Measurements from ENCODE around the gene CHRDL2. TPM values are rescaled to one million over a fixed set of nuclear protein-coding genes. Genes with fewer than 3 reads are reported as not detected.

CHRDL2 gene
- total and polyA plus RNA-seq, 3 experiments from 2014 or later, result not detected

GRCh38 chr11:74730571-74731260 is 510 bp downstream of the CHRDL2 start:
- H3K4me3 Mint-ChIP-seq, result peak overlapping the region in 5 of 7 donors; percentile 28 to 71 (median 43)
- Histone ChIP-seq H3K27me3 (ENCODE audit: insufficient read depth, low read length, poor library complexity, severe bottlenecking) (peaks cover 20% of the 10 kb centered on the region), H3K27ac (ENCODE audit: low read depth, low read length) (no peak overlapping the region), H3K4me3 (ENCODE audit: low read length) (no peak overlapping the region), H3K36me3 (ENCODE audit: insufficient read depth, low read length) (no peaks in the 10 kb centered on the region), H3K4me1 (ENCODE audit: insufficient read depth, low read length) (peaks cover 3% of the 10 kb centered on the region), H3K9me3 (ENCODE audit: low read length) (no peaks in the 10 kb centered on the region)
- H3K27ac Mint-ChIP-seq, result no peak overlapping the region
- CTCF ChIA-PET, result no interaction called here
- peaks cover 5 to 26% (median 8%) of the 10 kb centered on the region in 3 donors for H3K4me1 Mint-ChIP-seq
- POLR2A ChIA-PET, result no interaction called here
- H3K36me3 Mint-ChIP-seq, result no peaks in the 10 kb centered on the region
- no peaks in the 10 kb centered on the region for H3K9me3 Mint-ChIP-seq
- peaks cover 33 to 63% of the 10 kb centered on the region in 2 donors for H3K27me3 Mint-ChIP-seq
- no peak for DNase-seq

DNA sequence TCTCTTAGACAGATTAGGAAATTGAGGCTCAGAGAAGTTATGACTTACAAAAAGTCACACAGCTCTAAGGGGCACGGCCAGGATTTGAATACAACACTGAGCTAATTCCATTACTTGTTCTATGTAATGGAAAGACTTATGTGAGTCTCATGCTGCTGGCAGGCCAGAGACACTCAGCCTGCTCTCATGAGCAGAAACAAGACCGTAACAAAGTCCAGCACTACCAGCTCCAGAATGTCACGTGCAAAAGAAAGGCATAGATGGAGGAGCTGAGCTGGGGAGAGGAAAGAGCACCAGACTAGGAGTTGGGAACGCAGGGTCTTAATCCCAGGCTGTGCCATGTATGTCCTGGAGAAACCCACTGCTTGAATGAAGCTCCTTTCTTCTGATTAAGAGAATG is 1.8 kb downstream of the CHRDL2 start:
- ChIA-PET POLR2A (no interaction called here), CTCF (interaction anchor here (1.2 kb wide), 2 partner anchors 15 to 17 kb away, joined by 3 read pairs; no protein-coding TSS in a partner anchor)
- Histone ChIP-seq H3K4me1 (ENCODE audit: insufficient read depth, low read length) (peaks cover 3% of the 10 kb centered on the region), H3K27ac (ENCODE audit: low read depth, low read length) (no peak overlapping the region), H3K27me3 (ENCODE audit: insufficient read depth, low read length, poor library complexity, severe bottlenecking) (peaks cover 20% of the 10 kb centered on the region), H3K36me3 (ENCODE audit: insufficient read depth, low read length) (no peaks in the 10 kb centered on the region), H3K9me3 (ENCODE audit: low read length) (no peaks in the 10 kb centered on the region), H3K4me3 (ENCODE audit: low read length) (no peak overlapping the region)
- Mint-ChIP-seq H3K36me3 (no peaks in the 10 kb centered on the region), H3K9me3 (no peaks in the 10 kb centered on the region), H3K4me3 (peak overlapping the region in 2 of 7 donors; percentile 24 to 33), H3K4me1 (peaks cover 5 to 26% (median 8%) of the 10 kb centered on the region in 3 donors), H3K27me3 (peaks cover 29 to 51% of the 10 kb centered on the region in 2 donors), H3K27ac (no peak overlapping the region)
- DNase-seq, result no peak

GRCh38 chr11:74726547-74727182 is 4.6 kb downstream of the CHRDL2 start:
- CTCF ChIA-PET, result interaction anchor here (0.6 to 2.7 kb wide), 17 partner anchors 9 to 340 kb away, joined by 3 to 15 read pairs (median 4); no protein-coding TSS in a partner anchor
- POLR2A ChIA-PET, result no interaction called here

DNA sequence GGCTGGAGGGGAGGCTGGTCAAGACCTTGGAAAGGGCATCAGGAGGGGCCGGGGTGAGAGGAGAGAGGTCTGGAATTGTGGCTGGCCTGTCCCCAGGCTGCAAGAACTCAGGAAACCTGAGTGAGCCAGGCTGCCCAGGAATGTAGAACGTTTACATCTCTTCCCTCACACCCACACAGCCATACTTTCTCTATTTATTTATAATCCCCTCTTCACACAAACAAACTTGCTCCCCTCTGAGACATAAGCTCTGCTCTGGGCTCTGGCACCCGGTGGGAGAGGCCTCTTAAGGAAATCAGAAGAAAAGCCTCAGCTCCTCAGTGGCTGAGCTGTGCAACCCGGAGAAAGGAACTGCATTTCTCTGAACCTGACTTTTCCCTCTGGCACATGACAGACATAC is 5.5 kb downstream of the CHRDL2 start:
- ChIA-PET POLR2A (no interaction called here), CTCF (interaction anchor here (0.8 to 2.7 kb wide), 7 partner anchors 9 to 45 kb away, joined by 3 to 15 read pairs (median 4); no protein-coding TSS in a partner anchor)
- Mint-ChIP-seq H3K27ac (no peak overlapping the region), H3K36me3 (no peaks in the 10 kb centered on the region), H3K4me3 (no peak overlapping the region), H3K4me1 (peaks cover 0 to 14% (median 2%) of the 10 kb centered on the region in 3 donors), H3K27me3 (peaks cover 16 to 27% of the 10 kb centered on the region in 2 donors), H3K9me3 (no peaks in the 10 kb centered on the region)
- no peaks in the 10 kb centered on the region for H3K9me3 ChIP-seq (ENCODE audit: low read length)
- no peak for DNase-seq
- peaks cover 6% of the 10 kb centered on the region for H3K27me3 ChIP-seq (ENCODE audit: insufficient read depth, low read length, poor library complexity, severe bottlenecking)
- peaks cover 3% of the 10 kb centered on the region for H3K4me1 ChIP-seq (ENCODE audit: insufficient read depth, low read length)
- H3K27ac ChIP-seq (ENCODE audit: low read depth, low read length), result no peak overlapping the region
- H3K4me3 ChIP-seq (ENCODE audit: low read length), result no peak overlapping the region
- H3K36me3 ChIP-seq (ENCODE audit: insufficient read depth, low read length), result no peaks in the 10 kb centered on the region

More at GRCh38 chr11:74726547-74727182, 4.6 kb downstream of the CHRDL2 start:
- no peak overlapping the region for H3K4me3 Mint-ChIP-seq
- peaks cover 18 to 31% of the 10 kb centered on the region in 2 donors for H3K27me3 Mint-ChIP-seq
- peak overlapping the region in 1 of 8 donors; percentile 23 for H3K27ac Mint-ChIP-seq
- peak; percentile 26 to 68 (median 32) for DNase-seq
- no peak overlapping the region for H3K4me3 ChIP-seq (ENCODE audit: low read length)
- H3K27me3 ChIP-seq (ENCODE audit: insufficient read depth, low read length, poor library complexity, severe bottlenecking), result peaks cover 9% of the 10 kb centered on the region
- H3K9me3 ChIP-seq (ENCODE audit: low read length), result no peaks in the 10 kb centered on the region
- H3K36me3 ChIP-seq (ENCODE audit: insufficient read depth, low read length), result no peaks in the 10 kb centered on the region
- no peaks in the 10 kb centered on the region for H3K9me3 Mint-ChIP-seq
- H3K27ac ChIP-seq (ENCODE audit: low read depth, low read length), result no peak overlapping the region
- H3K4me1 Mint-ChIP-seq, result peaks cover 0 to 20% (median 3%) of the 10 kb centered on the region in 3 donors
- H3K4me1 ChIP-seq (ENCODE audit: insufficient read depth, low read length), result peaks cover 3% of the 10 kb centered on the region
- no peaks in the 10 kb centered on the region for H3K36me3 Mint-ChIP-seq

- Mint-ChIP-seq H3K4me1 (peaks cover 0 to 8% (median 2%) of the 10 kb centered on the region in 3 donors), H3K27ac (peak overlapping the region in 1 of 8 donors; percentile 32), H3K9me3 (no peaks in the 10 kb centered on the region), H3K27me3 (peaks cover 6 to 8% of the 10 kb centered on the region in 2 donors), H3K36me3 (no peaks in the 10 kb centered on the region), H3K4me3 (no peak overlapping the region)
- Histone ChIP-seq H3K4me3 (ENCODE audit: low read length) (no peak overlapping the region), H3K9me3 (ENCODE audit: low read length) (no peaks in the 10 kb centered on the region), H3K27me3 (ENCODE audit: insufficient read depth, low read length, poor library complexity, severe bottlenecking) (no peaks in the 10 kb centered on the region), H3K27ac (ENCODE audit: low read depth, low read length) (no peak overlapping the region), H3K36me3 (ENCODE audit: insufficient read depth, low read length) (no peaks in the 10 kb centered on the region), H3K4me1 (ENCODE audit: insufficient read depth, low read length) (peaks cover 3% of the 10 kb centered on the region)
- CTCF ChIA-PET, result no interaction called here
- DNase-seq, result no peak
- POLR2A ChIA-PET, result no interaction called here
Measured at GRCh38 chr11:74723511-74723910, 7.7 kb downstream of the CHRDL2 start.

DNA sequence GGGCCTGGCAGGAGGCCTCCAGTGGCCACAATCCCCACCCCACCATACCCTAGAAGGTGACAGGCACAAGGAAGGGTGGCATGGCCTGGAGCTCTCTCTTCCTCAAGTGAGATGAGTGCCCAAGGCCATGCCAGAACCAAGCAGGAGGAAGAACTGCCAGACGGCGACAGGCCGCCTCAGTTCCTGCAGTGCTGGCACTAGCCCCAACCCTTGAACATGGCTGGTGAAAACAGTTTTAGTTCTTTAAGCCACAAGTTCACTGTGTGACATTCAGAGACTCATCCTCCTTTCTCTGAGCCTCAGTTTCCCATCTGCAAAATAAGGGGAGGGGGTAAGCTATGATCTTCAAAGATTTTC is 9.8 kb downstream of the CHRDL2 start:
- Histone ChIP-seq H3K27ac (ENCODE audit: low read depth, low read length) (no peak overlapping the region), H3K4me1 (ENCODE audit: insufficient read depth, low read length) (peaks cover 3% of the 10 kb centered on the region), H3K27me3 (ENCODE audit: insufficient read depth, low read length, poor library complexity, severe bottlenecking) (no peaks in the 10 kb centered on the region), H3K4me3 (ENCODE audit: low read length) (no peak overlapping the region), H3K9me3 (ENCODE audit: low read length) (no peaks in the 10 kb centered on the region), H3K36me3 (ENCODE audit: insufficient read depth, low read length) (no peaks in the 10 kb centered on the region)
- Mint-ChIP-seq H3K36me3 (no peaks in the 10 kb centered on the region), H3K27ac (no peak overlapping the region), H3K9me3 (no peaks in the 10 kb centered on the region), H3K27me3 (peaks cover 7 to 9% of the 10 kb centered on the region in 2 donors), H3K4me1 (peaks cover 0 to 5% (median 1%) of the 10 kb centered on the region in 3 donors), H3K4me3 (no peak overlapping the region)
- CTCF ChIA-PET, result interaction anchor here (2.1 kb wide), 1 partner anchor 18 kb away, joined by 4 read pairs; no protein-coding TSS in a partner anchor
- POLR2A ChIA-PET, result interaction anchor here (0.6 kb wide), 1 partner anchor 314 kb away, joined by 5 read pairs; no protein-coding TSS in a partner anchor
- no peak for DNase-seq

DNA sequence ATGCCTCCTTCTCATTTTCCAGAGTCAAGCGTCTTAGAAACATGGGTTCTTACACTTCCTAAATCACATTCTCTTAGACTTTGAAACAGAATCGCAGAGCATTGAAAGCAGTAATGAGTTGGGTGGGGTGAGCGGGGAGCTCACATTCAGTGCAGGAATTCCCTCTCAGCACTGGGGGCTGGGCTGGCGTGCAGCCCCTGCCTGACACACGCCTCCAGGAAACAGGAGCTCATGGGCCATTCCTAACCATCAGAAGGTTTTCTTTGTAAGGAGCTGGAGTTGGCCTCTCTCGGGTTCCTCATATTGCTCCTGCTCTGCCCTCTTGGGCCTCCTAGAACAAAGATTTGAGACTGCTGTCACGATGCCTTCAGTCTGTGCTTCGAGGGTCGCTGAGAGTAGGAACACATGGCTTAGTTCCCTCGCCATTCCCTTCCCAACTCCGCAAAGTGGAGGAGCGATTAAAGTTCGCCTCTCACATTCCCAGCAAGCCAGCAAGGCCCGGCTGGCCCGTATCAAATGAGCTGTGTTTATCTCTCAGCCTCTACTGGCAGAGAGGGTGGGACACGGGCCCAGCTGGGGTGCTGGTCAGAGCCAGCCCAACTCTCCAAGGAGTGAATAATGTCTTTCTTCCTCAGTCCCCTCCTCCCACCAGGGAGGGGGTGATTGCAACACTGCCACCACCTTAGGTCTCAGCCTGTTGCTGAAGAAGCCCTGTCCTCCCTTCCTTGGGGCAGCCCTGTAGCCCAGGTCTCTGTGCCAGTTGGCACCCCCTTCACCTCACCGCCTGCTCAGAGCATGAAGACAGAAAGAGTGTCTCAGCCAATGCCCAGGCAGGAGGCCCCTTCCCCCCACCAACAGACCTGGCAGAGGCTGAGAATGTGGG is 10.4 kb downstream of the CHRDL2 start:
- POLR2A ChIA-PET, result interaction anchor here (0.6 kb wide), 1 partner anchor 313 kb away, joined by 5 read pairs; no protein-coding TSS in a partner anchor
- Histone ChIP-seq H3K4me3 (ENCODE audit: low read length) (no peak overlapping the region), H3K27ac (ENCODE audit: low read depth, low read length) (no peak overlapping the region), H3K27me3 (ENCODE audit: insufficient read depth, low read length, poor library complexity, severe bottlenecking) (no peaks in the 10 kb centered on the region), H3K9me3 (ENCODE audit: low read length) (no peaks in the 10 kb centered on the region), H3K4me1 (ENCODE audit: insufficient read depth, low read length) (no peaks in the 10 kb centered on the region), H3K36me3 (ENCODE audit: insufficient read depth, low read length) (no peaks in the 10 kb centered on the region)
- Mint-ChIP-seq H3K27ac (peak overlapping the region in 1 of 8 donors; percentile 52), H3K9me3 (no peaks in the 10 kb centered on the region), H3K36me3 (no peaks in the 10 kb centered on the region), H3K4me3 (no peak overlapping the region), H3K27me3 (peaks cover 7 to 8% of the 10 kb centered on the region in 2 donors), H3K4me1 (no peaks in the 10 kb centered on the region)
- CTCF ChIA-PET, result interaction anchor here (2.1 kb wide), 1 partner anchor 19 kb away, joined by 4 read pairs; no protein-coding TSS in a partner anchor
- no peak for DNase-seq

Measured in CD8-positive, alpha-beta memory T cell (primary cell).